ENCODE measurements around the gene LLPH. TPM values are rescaled to one million over a fixed set of nuclear protein-coding genes. Genes with fewer than 3 reads are reported as not detected.
"Not testable (repeated sequence)": the region's sequence is repeated elsewhere in the genome, so short reads cannot be mapped to it uniquely, and the experiment has no call there.

Gene LLPH
- total RNA-seq: 3.9 TPM

DNA sequence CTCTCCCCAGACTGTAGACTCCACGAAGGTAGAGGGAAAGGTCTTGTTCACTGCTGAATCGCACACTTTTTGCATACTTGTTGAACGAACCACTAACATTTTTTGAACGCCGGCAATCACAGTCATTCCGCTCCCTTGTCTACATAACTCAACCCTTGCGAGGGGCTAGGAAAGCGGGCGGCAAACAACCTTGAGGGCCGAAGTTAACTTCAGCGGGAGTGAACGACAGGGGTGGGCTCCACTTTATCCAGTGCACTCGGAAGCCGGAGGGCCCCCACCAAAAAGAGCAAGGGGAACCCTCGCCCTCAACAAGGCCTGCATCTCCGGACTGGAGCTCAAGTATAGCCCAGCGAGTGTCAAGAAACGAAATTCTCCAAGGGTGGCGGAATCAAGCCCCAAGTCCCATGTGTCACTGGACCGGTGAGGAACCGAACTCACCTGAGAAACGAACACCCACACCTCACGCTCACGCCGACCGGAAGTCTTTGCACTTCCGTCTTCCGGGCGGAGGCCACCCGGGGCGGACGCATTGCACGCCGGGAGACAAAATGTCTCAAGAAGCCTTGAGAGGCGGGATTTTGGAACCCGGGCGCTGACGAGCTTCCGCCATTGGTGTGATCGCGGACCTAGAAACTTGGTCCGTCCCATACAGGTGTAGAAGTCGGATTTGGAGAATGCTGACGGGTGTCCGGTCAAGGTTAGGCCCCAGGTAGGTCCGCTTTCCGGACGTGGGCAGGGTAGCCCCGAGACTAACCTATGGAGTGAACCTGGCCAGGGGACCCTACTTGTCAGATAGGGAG lies at the start of gene LLPH:
TSS of gene LLPH (minus strand) at position 484 of the 800 bp plus-strand sequence. CDS start 1,644 bp downstream, outside the sequence.
- peak within 1 kb of the TSS; percentile 48 to 96 for H3K4me3 ChIP-seq
- H3K36me3 ChIP-seq: peaks cover 0 to 25% of the 10 kb centered on the region in 2 donors
- peaks cover 23% of the 10 kb centered on the region for H3K4me1 ChIP-seq
- intact Hi-C loops (cut with DNase I): no loop called here
- peak within 1 kb of the TSS; percentile 68 for H3K27ac ChIP-seq
- no peaks in the 10 kb centered on the region for H3K9me3 ChIP-seq
- peak; percentile 90 to 96 for DNase-seq (ENCODE audit: extremely low spot score in 2 of 2)
- peak in 1 of 2 donors; percentile 45 for TF ChIP-seq POLR2A (IDR thresholded peaks at IDR 0.05)
- TF ChIP-seq, protein P1, sequence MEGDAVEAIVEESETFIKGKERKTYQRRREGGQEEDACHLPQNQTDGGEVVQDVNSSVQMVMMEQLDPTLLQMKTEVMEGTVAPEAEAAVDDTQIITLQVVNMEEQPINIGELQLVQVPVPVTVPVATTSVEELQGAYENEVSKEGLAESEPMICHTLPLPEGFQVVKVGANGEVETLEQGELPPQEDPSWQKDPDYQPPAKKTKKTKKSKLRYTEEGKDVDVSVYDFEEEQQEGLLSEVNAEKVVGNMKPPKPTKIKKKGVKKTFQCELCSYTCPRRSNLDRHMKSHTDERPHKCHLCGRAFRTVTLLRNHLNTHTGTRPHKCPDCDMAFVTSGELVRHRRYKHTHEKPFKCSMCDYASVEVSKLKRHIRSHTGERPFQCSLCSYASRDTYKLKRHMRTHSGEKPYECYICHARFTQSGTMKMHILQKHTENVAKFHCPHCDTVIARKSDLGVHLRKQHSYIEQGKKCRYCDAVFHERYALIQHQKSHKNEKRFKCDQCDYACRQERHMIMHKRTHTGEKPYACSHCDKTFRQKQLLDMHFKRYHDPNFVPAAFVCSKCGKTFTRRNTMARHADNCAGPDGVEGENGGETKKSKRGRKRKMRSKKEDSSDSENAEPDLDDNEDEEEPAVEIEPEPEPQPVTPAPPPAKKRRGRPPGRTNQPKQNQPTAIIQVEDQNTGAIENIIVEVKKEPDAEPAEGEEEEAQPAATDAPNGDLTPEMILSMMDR (IDR thresholded peaks at IDR 0.05): no peak
- peak; percentile 84 to 95 for TF ChIP-seq POLR2AphosphoS5 (IDR thresholded peaks at IDR 0.05; ENCODE audit: insufficient read depth in 1 of 2, low read depth in 1 of 2)
- H3K27me3 ChIP-seq: no peaks in the 10 kb centered on the region

DNA sequence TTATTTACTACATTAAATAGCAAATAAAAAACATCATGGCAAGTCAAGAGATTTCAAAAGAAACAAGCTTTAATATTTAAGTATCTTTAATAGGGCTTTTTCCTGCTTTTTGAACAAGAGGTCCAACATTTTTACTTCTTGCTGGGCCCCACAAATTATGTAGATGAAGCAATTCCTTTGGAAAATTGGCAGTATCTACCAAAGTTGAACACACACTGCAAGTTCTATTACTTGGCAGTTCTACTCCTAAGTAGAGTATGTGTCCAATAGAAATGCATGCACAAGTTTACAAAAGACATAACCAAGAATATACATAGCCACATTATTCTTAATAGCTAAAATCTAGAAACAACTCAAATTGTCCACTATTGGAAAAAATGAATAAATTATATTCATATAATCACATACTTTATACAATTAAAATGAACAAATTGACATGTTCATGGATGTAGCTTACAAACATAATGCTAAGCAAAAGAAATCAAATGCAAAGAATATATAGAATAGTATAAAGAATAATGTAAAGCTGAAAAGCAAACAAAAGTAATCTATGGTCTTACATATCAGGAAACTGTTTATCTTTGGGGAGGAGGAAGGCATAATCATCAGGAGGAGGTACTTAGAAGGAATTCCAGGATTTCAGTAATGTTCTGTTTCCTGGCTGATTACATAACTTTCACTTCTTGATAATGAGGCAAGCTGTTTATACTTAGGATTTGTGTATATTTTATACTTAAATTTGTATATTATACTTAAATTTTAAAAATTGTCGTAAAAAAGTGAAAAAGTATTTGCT lies 45.8 kb upstream of the LLPH start:
- no peaks in the 10 kb centered on the region for H3K27me3 ChIP-seq
- H3K4me3 ChIP-seq: no peak overlapping the region
- intact Hi-C loops (cut with DNase I): no loop called here
- no peak for DNase-seq (ENCODE audit: extremely low spot score in 2 of 2)
- no peak for TF ChIP-seq POLR2A (IDR thresholded peaks at IDR 0.05)
- peak in 1 of 2 donors; percentile 45 for TF ChIP-seq POLR2AphosphoS5 (IDR thresholded peaks at IDR 0.05; ENCODE audit: insufficient read depth in 1 of 2, low read depth in 1 of 2)
- no peaks in the 10 kb centered on the region for H3K9me3 ChIP-seq
- no peak overlapping the region for H3K27ac ChIP-seq
- no peaks in the 10 kb centered on the region for H3K4me1 ChIP-seq
- no peaks in the 10 kb centered on the region for H3K36me3 ChIP-seq

DNA sequence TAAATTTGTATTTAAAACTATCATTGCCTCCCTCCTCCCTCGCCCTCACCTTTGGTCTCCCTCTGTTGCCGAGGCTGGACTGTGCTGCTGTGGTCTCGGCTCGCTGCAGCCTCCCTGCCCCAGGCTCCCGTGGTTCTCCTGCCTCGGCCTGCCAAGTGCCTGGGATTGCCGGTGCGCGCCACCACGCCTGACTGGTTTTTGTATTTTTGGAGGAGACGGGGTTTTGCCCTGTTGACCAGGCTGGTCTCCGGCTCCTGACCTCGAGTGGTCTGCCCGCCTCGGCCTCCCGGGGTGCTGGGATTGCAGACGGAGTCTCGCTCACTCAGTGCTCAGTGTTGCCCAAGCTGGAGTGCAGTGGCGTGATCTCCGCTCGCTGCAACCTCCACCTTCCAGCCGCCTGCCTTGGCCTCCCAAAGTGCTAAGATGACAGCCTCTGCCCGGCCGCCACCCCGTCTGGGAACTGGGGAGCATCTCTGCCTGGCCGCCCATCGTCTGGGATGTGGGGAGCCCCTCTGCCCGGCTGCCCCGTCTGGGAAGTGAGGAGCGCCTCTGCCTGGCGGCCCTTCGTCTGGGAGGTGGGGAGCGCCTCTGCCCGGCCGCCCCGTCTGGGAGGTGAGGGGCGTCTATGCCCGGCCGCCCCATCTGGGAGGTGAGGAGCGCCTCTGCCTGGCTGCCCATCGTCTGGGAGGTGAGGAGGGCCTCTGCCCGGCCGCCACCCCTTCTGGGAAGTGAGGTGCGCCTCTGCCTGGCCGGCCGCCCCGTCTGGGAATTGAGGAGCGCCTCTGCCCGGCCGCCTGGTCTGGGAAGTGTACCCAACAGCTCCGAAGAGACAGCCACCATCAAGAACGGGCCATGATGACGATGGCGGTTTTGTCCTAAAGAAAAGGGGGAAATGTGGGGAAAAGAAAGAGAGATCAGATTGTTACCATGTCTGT lies 44.1 kb upstream of the LLPH start:
- intact Hi-C loops (cut with DNase I); DNase-seq (ENCODE audit: extremely low spot score in 2 of 2); H3K4me3 ChIP-seq; H3K4me1 ChIP-seq; H3K36me3 ChIP-seq; H3K27ac ChIP-seq; H3K9me3 ChIP-seq; H3K27me3 ChIP-seq: not testable (repeated sequence)

DNA sequence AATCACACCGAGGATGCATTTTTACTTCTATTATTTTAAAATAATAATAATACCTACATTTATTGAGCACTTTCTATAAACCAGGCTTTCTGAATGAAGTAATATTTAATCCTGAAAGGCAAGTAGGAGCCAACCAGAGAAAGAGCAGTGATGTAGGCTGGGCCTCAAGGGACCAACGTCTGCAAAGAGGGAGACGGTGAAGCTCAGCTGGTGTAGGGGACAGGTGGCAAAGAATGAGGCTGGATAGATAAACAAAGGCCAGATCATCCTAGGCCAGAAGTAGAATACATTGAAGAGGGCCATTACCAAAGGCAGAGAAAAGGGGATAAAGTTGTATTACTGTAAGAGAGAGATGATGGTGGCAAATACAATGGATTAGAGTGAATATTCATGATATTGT lies 40.1 kb upstream of the LLPH start:
- H3K27me3 ChIP-seq: no peaks in the 10 kb centered on the region
- no peaks in the 10 kb centered on the region for H3K9me3 ChIP-seq
- peaks cover 14% of the 10 kb centered on the region for H3K4me1 ChIP-seq
- no peak overlapping the region for H3K27ac ChIP-seq
- H3K4me3 ChIP-seq: peak overlapping the region; percentile 80 to 88
- no peak for TF ChIP-seq POLR2A (IDR thresholded peaks at IDR 0.05)
- TF ChIP-seq, protein P1 (IDR thresholded peaks at IDR 0.05): no peak
- TF ChIP-seq POLR2AphosphoS5 (IDR thresholded peaks at IDR 0.05; ENCODE audit: insufficient read depth in 1 of 2, low read depth in 1 of 2): no peak
- no peaks in the 10 kb centered on the region for H3K36me3 ChIP-seq
- intact Hi-C loops (cut with DNase I): no loop called here
- no peak for DNase-seq (ENCODE audit: extremely low spot score in 2 of 2)

DNA sequence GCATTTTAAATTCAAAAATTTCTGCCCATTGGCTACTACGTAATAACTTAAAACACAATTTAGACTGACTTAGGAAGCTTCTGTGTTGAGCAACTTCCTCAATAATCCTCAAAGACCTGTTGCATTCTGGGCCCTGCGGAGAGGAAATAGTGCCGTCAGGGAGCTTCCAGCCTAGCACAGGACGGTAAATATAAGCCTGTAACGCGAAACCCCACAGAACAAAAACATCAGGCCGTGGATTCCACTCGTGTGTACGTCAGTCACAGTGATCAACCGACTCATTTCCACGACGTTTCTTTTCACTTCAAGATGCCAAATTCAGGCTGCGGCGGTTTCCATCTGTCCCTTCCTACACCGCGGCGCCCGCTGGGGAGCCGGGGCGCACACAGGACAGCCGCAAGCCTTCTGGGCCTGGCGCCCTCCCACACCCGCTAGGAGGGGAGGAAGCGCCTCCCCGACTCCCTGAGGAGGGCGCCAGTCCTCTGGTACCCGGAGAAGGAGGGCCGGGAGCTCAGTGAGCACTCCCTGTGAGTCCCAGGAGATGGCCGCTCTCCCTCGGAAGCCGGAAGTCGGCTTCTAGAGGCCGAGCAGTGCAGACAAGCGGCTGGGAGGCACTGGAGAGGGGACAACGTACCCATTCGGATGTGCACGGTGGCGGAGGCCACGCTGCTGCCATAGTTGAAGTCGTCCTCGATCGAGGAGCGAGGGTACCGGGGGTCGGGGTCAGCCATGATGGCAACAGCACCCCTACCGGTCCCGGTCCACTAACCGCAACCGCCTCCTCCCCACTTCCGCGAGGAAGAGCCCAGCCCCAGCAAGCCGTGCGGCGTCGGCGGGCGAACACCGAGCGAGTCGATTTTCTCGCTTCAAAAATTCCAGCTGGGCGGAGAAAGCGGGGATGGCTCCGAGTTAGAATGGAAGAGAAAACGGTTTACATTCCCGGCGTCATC lies 38.9 kb upstream of the LLPH start, which contains the start of gene TMBIM4:
TSS of gene TMBIM4 (minus strand) at position 776 of the 950 bp plus-strand sequence. CDS start at position 731, 45 bp downstream.
- H3K4me1 ChIP-seq: peaks cover 15% of the 10 kb centered on the region
- H3K27ac ChIP-seq: peak within 1 kb of the TSS; percentile 98
- intact Hi-C loops (cut with DNase I): no loop called here
- peak in 1 of 2 donors; percentile 71 for TF ChIP-seq POLR2A (IDR thresholded peaks at IDR 0.05)
- peak; percentile 77 to 96 for TF ChIP-seq POLR2AphosphoS5 (IDR thresholded peaks at IDR 0.05; ENCODE audit: insufficient read depth in 1 of 2, low read depth in 1 of 2)
- TF ChIP-seq, protein P1 (IDR thresholded peaks at IDR 0.05): peak in 1 of 3 experiments; percentile 62
- no peaks in the 10 kb centered on the region for H3K36me3 ChIP-seq
- peak within 1 kb of the TSS; percentile 80 to 88 for H3K4me3 ChIP-seq
- peak in 1 of 2 donors; percentile 92 for DNase-seq (ENCODE audit: extremely low spot score in 2 of 2)
- no peaks in the 10 kb centered on the region for H3K9me3 ChIP-seq
- no peaks in the 10 kb centered on the region for H3K27me3 ChIP-seq

Data from vagina (tissue), 2 donors.